Sigmoid colon (tissue), 4 donors: ENCODE measurements around the gene C17orf107.

Experiments
- CTCF ChIP-seq, 4 experiments: fragments of 450-650 bp in 3 of 4; fragments of 200-600 bp in 1 of 4; IDR thresholded peaks; one replicate each; pipeline ENCODE4 v1.5.1; 2016 to 2019; ENCODE audit warnings: antibody characterized with exemption in 4 of 4, mild to moderate bottlenecking in 3 of 4, moderate library complexity in 2 of 4
- EP300 ChIP-seq, 4 donors: sonication (generic); formaldehyde crosslinking; IDR thresholded peaks; one replicate each; pipeline ENCODE4 v1.6.1; 2017; ENCODE audit warnings: antibody characterized with exemption in 4 of 4
- POLR2A ChIP-seq, 2 donors: fragments of 450-650 bp; IDR thresholded peaks; one replicate each; pipeline ENCODE4 v1.6.1; 2016; ENCODE audit warnings: antibody characterized with exemption in 2 of 2, mild to moderate bottlenecking in 2 of 2, moderate library complexity in 2 of 2

- no peak for TF ChIP-seq CTCF (IDR thresholded peaks at IDR 0.05)
- no peak for TF ChIP-seq POLR2A (IDR thresholded peaks at IDR 0.05)
- no peak for TF ChIP-seq EP300 (IDR thresholded peaks at IDR 0.05)
Observed at GRCh38 chr17:4939546-4939795, 40.1 kb downstream of the C17orf107 start.
